Right lobe of liver (tissue), 4 donors: ENCODE results near the gene SWI5.

ENCODE experiments used
- CTCF ChIP-seq, 4 donors: fragments of 200-600 bp in 3 of 4; fragments of 450-650 bp in 1 of 4; IDR thresholded peaks; one replicate each; pipeline versions ENCODE4 v1.5.1 to v1.8.0; 2016 to 2022; ENCODE audit warnings: antibody characterized with exemption in 4 of 4, mild to moderate bottlenecking in 2 of 4
- POLR2A ChIP-seq: fragments of 450-650 bp; IDR thresholded peaks from one replicate; pipeline ENCODE4 v1.6.1; 2017; ENCODE audit warnings: antibody characterized with exemption, mild to moderate bottlenecking
- donor health status: DM: no; HTN: no; CAD: no.
- donor health status: DM: no; HTN: no; CAD: no.
- donor health status: DM: no; HTN: yes; CAD: no.

GRCh38 chr9:128232528-128233428 is 43.3 kb upstream of the SWI5 start:
- TF ChIP-seq CTCF (IDR thresholded peaks at IDR 0.05): no peak
- no peak for TF ChIP-seq POLR2A
